ENCODE data around the gene LRCH1.

Gene LRCH1

GRCh38 chr13:46620471-46620870, 67.5 kb downstream of the LRCH1 start:
- Histone ChIP-seq H3K4me1 (ENCODE audit: low read depth, poor library complexity, severe bottlenecking) (no peaks in the 10 kb centered on the region), H3K79me2 (ENCODE audit: insufficient read depth, low read depth) (no peaks in the 10 kb centered on the region)

GRCh38 chr13:46621133-46621532, 68.2 kb downstream of the LRCH1 start:
- H3K4me3 ChIP-seq (IDR thresholded peaks at IDR 0.05; ENCODE audit: insufficient read depth, low read depth, low read length): no peak overlapping the region
- H3K36me3 ChIP-seq (ENCODE audit: insufficient read depth): no peaks in the 10 kb centered on the region
- no peak overlapping the region for H3K9ac ChIP-seq
- H3K27me3 ChIP-seq (ENCODE audit: insufficient read depth, low read depth): no peaks in the 10 kb centered on the region
- no peak overlapping the region for H2AFZ ChIP-seq (ENCODE audit: low read depth)
- H3K4me2 ChIP-seq: no peak overlapping the region
- H4K20me1 ChIP-seq (ENCODE audit: insufficient read depth): no peaks in the 10 kb centered on the region
- H3K79me2 ChIP-seq (ENCODE audit: insufficient read depth, low read depth): no peaks in the 10 kb centered on the region
- no peak overlapping the region for H3K27ac ChIP-seq
- TF ChIP-seq CTCF (conservative IDR thresholded peaks at IDR 0.05; ENCODE audit: low read depth, low read length): no peak
- H3K4me1 ChIP-seq (ENCODE audit: low read depth, poor library complexity, severe bottlenecking): no peaks in the 10 kb centered on the region

More at GRCh38 chr13:46620471-46620870, 67.5 kb downstream of the LRCH1 start:
- Histone ChIP-seq H3K27me3 (ENCODE audit: insufficient read depth, low read depth) (no peaks in the 10 kb centered on the region), H3K27ac (no peak overlapping the region), H3K4me3 (IDR thresholded peaks at IDR 0.05; ENCODE audit: insufficient read depth, low read depth, low read length) (no peak overlapping the region), H3K36me3 (ENCODE audit: insufficient read depth) (no peaks in the 10 kb centered on the region), H3K9ac (no peak overlapping the region), H4K20me1 (ENCODE audit: insufficient read depth) (no peaks in the 10 kb centered on the region), H3K4me2 (no peak overlapping the region), H2AFZ (ENCODE audit: low read depth) (no peak overlapping the region)
- TF ChIP-seq CTCF (conservative IDR thresholded peaks at IDR 0.05; ENCODE audit: low read depth, low read length): no peak

- no peaks in the 10 kb centered on the region for H3K4me1 ChIP-seq (ENCODE audit: low read depth, poor library complexity, severe bottlenecking)
- no peak overlapping the region for H2AFZ ChIP-seq (ENCODE audit: low read depth)
Observed at GRCh38 chr13:46621792-46622629, 69.0 kb downstream of the LRCH1 start.

GRCh38 chr13:46622630-46623256, 69.8 kb downstream of the LRCH1 start:
- Histone ChIP-seq H3K4me3 (IDR thresholded peaks at IDR 0.05; ENCODE audit: insufficient read depth, low read depth, low read length) (no peak overlapping the region), H2AFZ (ENCODE audit: low read depth) (no peak overlapping the region)

More at GRCh38 chr13:46621792-46622629, 69.0 kb downstream of the LRCH1 start:
- Histone ChIP-seq H3K27ac (no peak overlapping the region), H3K9ac (no peak overlapping the region), H3K79me2 (ENCODE audit: insufficient read depth, low read depth) (no peaks in the 10 kb centered on the region), H4K20me1 (ENCODE audit: insufficient read depth) (no peaks in the 10 kb centered on the region), H3K27me3 (ENCODE audit: insufficient read depth, low read depth) (no peaks in the 10 kb centered on the region), H3K36me3 (ENCODE audit: insufficient read depth) (no peaks in the 10 kb centered on the region), H3K4me3 (IDR thresholded peaks at IDR 0.05; ENCODE audit: insufficient read depth, low read depth, low read length) (no peak overlapping the region), H3K4me2 (no peak overlapping the region)
- no peak for TF ChIP-seq CTCF (conservative IDR thresholded peaks at IDR 0.05; ENCODE audit: low read depth, low read length)

More at GRCh38 chr13:46622630-46623256, 69.8 kb downstream of the LRCH1 start:
- Histone ChIP-seq H3K4me2 (no peak overlapping the region), H3K9ac (no peak overlapping the region), H3K79me2 (ENCODE audit: insufficient read depth, low read depth) (no peaks in the 10 kb centered on the region), H4K20me1 (ENCODE audit: insufficient read depth) (no peaks in the 10 kb centered on the region), H3K36me3 (ENCODE audit: insufficient read depth) (no peaks in the 10 kb centered on the region), H3K27ac (no peak overlapping the region), H3K4me1 (ENCODE audit: low read depth, poor library complexity, severe bottlenecking) (no peaks in the 10 kb centered on the region), H3K27me3 (ENCODE audit: insufficient read depth, low read depth) (no peaks in the 10 kb centered on the region)
- no peak for TF ChIP-seq CTCF (conservative IDR thresholded peaks at IDR 0.05; ENCODE audit: low read depth, low read length)

Data from KMS-11 (cell line).